ENCODE data around the gene JPH2.

The JPH2 gene

DNA sequence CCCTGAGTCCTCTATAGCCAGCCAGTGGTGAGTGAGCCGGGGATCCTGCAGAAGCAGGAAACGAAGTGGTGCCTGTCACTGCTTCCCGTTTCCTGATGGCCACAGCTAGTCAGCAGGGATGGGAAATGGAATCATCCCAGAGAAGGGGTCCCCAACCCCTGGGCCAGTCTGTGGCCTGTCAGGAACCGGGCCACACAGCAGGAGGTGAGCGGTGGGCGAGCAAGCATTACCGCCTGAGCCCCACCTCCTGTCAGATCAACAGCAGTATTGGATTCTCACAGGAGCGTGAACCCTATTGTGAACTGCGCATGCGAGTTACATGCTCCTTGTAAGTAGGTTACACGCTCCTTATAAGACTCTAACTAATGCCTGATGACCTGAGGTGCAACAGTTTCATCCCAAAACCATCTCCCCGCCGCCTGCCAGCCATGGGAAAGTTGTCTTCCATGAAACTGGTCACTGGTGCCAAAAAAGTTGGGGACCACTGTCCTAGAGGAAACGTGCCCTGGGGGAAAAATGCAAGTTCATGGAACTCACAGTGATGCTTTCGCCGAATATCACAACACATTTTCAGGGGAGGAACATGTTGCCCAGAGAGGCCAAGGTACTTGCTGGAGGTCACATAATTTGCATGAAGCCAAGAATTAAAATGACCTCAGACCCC, 113.8 kb downstream of the JPH2 start:
- H3K4me3 ChIP-seq (replicated peaks; ENCODE audit: low read depth, low read length), result no peak overlapping the region
- DNase-seq (ENCODE audit: extremely low read depth, low read depth), result no peak
- TF ChIP-seq CTCF (IDR thresholded peaks at IDR 0.05; ENCODE audit: low read depth, low read length, missing control alignments), result no peak

DNA sequence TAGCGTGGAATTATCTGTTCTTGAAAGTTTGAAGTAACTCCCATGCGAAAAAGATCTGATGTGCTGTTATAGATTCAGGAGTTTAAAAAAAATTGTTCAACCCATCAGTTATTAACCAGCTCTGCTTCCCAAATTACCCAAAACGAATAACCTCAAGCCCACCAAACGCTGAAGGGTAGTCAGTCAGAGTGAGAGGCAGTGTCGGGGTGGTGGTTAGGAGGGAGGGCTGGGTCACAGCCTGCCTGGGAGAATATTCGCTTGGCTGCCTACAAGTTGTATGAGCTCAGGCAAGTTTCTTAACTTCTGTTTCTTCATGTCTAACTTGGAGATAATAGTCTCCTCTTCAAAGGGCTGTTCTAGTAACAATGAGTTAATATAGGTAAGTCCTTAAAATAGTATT, 114.6 kb downstream of the JPH2 start:
- no peak for TF ChIP-seq CTCF (IDR thresholded peaks at IDR 0.05; ENCODE audit: low read depth, low read length, missing control alignments)
- no peak for DNase-seq (ENCODE audit: extremely low read depth, low read depth)
- no peak overlapping the region for H3K4me3 ChIP-seq (replicated peaks; ENCODE audit: low read depth, low read length)

GRCh38 chr20:44071526-44072111, 115.4 kb downstream of the JPH2 start:
- no peak overlapping the region for H3K4me3 ChIP-seq (replicated peaks; ENCODE audit: low read depth, low read length)
- DNase-seq (ENCODE audit: extremely low read depth, low read depth), result no peak
- no peak for TF ChIP-seq CTCF (IDR thresholded peaks at IDR 0.05; ENCODE audit: low read depth, low read length, missing control alignments)

GRCh38 chr20:44071057-44071456, 115.9 kb downstream of the JPH2 start:
- no peak overlapping the region for H3K4me3 ChIP-seq (replicated peaks; ENCODE audit: low read depth, low read length)
- DNase-seq (ENCODE audit: extremely low read depth, low read depth), result no peak
- no peak for TF ChIP-seq CTCF (IDR thresholded peaks at IDR 0.05; ENCODE audit: low read depth, low read length, missing control alignments)

DNA sequence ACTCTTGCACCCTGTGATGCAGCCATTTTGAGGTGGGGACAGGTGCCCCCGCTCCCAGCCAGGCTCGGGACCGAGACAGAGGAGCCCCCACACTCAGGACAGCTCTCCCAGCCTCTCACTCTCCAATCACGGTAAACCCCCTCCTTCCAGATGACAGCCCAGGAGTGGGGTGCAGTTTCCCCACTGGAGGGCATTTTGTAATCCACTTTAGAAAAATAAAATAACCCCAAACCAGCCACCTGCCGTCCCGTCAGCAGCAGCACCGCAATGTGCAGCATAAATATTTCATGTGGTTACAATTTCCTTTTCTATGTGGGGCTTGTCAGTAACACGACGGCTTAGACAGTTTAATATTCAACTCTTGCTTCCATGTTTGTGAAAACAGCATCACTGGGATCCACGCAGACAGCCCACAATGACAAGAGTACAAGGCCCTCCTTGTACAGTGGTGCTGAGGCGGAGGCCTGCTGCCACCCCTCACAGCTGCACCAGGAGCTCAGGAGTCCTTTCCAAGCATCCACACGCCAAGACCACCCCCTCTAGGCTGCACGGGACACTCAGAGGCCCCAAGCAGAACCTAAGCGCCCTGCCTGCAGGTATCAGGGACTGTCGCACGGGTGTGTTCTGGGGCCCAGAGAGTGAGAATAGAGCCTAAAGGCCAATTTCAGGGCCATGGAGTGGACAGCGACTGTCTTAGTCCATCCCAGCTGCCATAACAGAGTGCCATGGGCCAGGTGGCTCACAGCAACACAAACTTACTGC, 116.7 kb downstream of the JPH2 start:
- no peak for DNase-seq (ENCODE audit: extremely low read depth, low read depth)
- TF ChIP-seq CTCF (IDR thresholded peaks at IDR 0.05; ENCODE audit: low read depth, low read length, missing control alignments), result no peak
- no peak overlapping the region for H3K4me3 ChIP-seq (replicated peaks; ENCODE audit: low read depth, low read length)

- no peak for DNase-seq (ENCODE audit: extremely low read depth, low read depth)
- H3K4me3 ChIP-seq (replicated peaks; ENCODE audit: low read depth, low read length), result no peak overlapping the region
- TF ChIP-seq CTCF (IDR thresholded peaks at IDR 0.05; ENCODE audit: low read depth, low read length, missing control alignments), result no peak
Measured at GRCh38 chr20:44069203-44070011, 117.6 kb downstream of the JPH2 start.
